ENCODE measurements around the gene FBXO38.
"Not testable (repeated sequence)": the region's sequence is repeated elsewhere in the genome, so short reads cannot be mapped to it uniquely, and the experiment has no call there.

The FBXO38 gene

GRCh38 chr5:148433826-148434225, 50.1 kb downstream of the FBXO38 start:
- no peak for DNase-seq (ENCODE audit: low spot score)

- DNase-seq (ENCODE audit: low spot score): no peak
Observed at GRCh38 chr5:148436029-148436428, 52.3 kb downstream of the FBXO38 start.

- no peak for DNase-seq (ENCODE audit: low spot score)
Observed at GRCh38 chr5:148437249-148437648, 53.5 kb downstream of the FBXO38 start.

- DNase-seq (ENCODE audit: low spot score): no peak
Observed at GRCh38 chr5:148438933-148439332, 55.2 kb downstream of the FBXO38 start.

- no peak for DNase-seq (ENCODE audit: low spot score)
Observed at GRCh38 chr5:148443241-148443640, 59.5 kb downstream of the FBXO38 start.

- DNase-seq (ENCODE audit: low spot score): peak; percentile 41
Observed at GRCh38 chr5:148443998-148444397, 60.2 kb downstream of the FBXO38 start.

GRCh38 chr5:148445578-148445977, 61.8 kb downstream of the FBXO38 start:
- no peak for DNase-seq (ENCODE audit: low spot score)

- DNase-seq (ENCODE audit: low spot score): no peak
Observed at GRCh38 chr5:148446611-148447010, 62.9 kb downstream of the FBXO38 start.

GRCh38 chr5:148452499-148453193, 68.9 kb downstream of the FBXO38 start:
- DNase-seq (ENCODE audit: low spot score): no peak

- no peak for DNase-seq (ENCODE audit: low spot score)
Observed at GRCh38 chr5:148454576-148454975, 70.8 kb downstream of the FBXO38 start.

- no peak for DNase-seq (ENCODE audit: low spot score)
Observed at GRCh38 chr5:148455185-148455584, 71.4 kb downstream of the FBXO38 start.

- peak; percentile 63 for DNase-seq (ENCODE audit: low spot score)
Observed at GRCh38 chr5:148457183-148457620, 73.4 kb downstream of the FBXO38 start.

- no peak for DNase-seq (ENCODE audit: low spot score)
Observed at GRCh38 chr5:148458036-148458888, 74.5 kb downstream of the FBXO38 start.

- no peak for DNase-seq (ENCODE audit: low spot score)
Observed at GRCh38 chr5:148459669-148460068, 75.9 kb downstream of the FBXO38 start.

GRCh38 chr5:148465381-148466235, 81.8 kb downstream of the FBXO38 start:
- no peak for DNase-seq (ENCODE audit: low spot score)

- no peak for DNase-seq (ENCODE audit: low spot score)
Observed at GRCh38 chr5:148466236-148466580, 82.5 kb downstream of the FBXO38 start.

- no peak for DNase-seq (ENCODE audit: low spot score)
Observed at GRCh38 chr5:148467958-148468357, 84.2 kb downstream of the FBXO38 start.

GRCh38 chr5:148468746-148469145, 85.0 kb downstream of the FBXO38 start:
- not testable (repeated sequence) for DNase-seq (ENCODE audit: low spot score)

- DNase-seq (ENCODE audit: low spot score): no peak
Observed at GRCh38 chr5:148469501-148469935, 85.8 kb downstream of the FBXO38 start.

GRCh38 chr5:148471379-148471778, 87.6 kb downstream of the FBXO38 start:
- DNase-seq (ENCODE audit: low spot score): no peak

- no peak for DNase-seq (ENCODE audit: low spot score)
Observed at GRCh38 chr5:148474025-148474511, 90.3 kb downstream of the FBXO38 start.

GRCh38 chr5:148476302-148476701, 92.5 kb downstream of the FBXO38 start:
- no peak for DNase-seq (ENCODE audit: low spot score)
